Activated CD4-positive, alpha-beta memory T cell treated with anti-CD3 and anti-CD28 coated beads, Interleukin-2, amount 10 ng/mL, durations not matched to agents 7 days and 5 days (primary cell): ENCODE measurements around the gene SCARF1. TPM values are rescaled to one million over a fixed set of nuclear protein-coding genes. Genes with fewer than 3 reads are reported as not detected.

Experiments
- CTCF ChIA-PET: fragments of 350-600 bp; sonication (Branson Sonifier 250); formaldehyde crosslinking; loops from one replicate; lab custom pipeline; 2021; ENCODE audit warnings: antibody characterized with exemption, inconsistent platforms; lab: Charles Lee
- POLR2A ChIA-PET: fragments of 350-600 bp; sonication (Branson Sonifier 250); formaldehyde crosslinking; loops from one replicate; lab custom pipeline; 2021; ENCODE audit warnings: antibody characterized with exemption; lab: Charles Lee
- DNase-seq: peaks from one replicate; pipeline ENCODE4 v3.0.0-alpha.2; 2020
- H3K27ac Mint-ChIP-seq: one replicate; pipeline ENCODE4 v1.8.0; 2021; ENCODE audit warnings: mild to moderate bottlenecking, mixed read lengths
- H3K27me3 Mint-ChIP-seq: one replicate; pipeline ENCODE4 v1.8.0; 2021; ENCODE audit warnings: mixed read lengths
- H3K36me3 Mint-ChIP-seq: one replicate; pipeline ENCODE4 v1.8.0; 2021; ENCODE audit warnings: low read depth, mixed read lengths
- H3K4me1 Mint-ChIP-seq: one replicate; pipeline ENCODE4 v1.8.0; 2021; ENCODE audit warnings: mixed read lengths
- H3K4me3 Mint-ChIP-seq: one replicate; pipeline ENCODE4 v1.8.0; 2021; ENCODE audit warnings: mild to moderate bottlenecking, mixed read lengths
- H3K9me3 Mint-ChIP-seq: one replicate; pipeline ENCODE4 v1.8.0; 2021; ENCODE audit warnings: mixed read lengths
- total RNA-seq, 2 experiments: library from RNA; stranded (reverse); gene quantifications; one replicate each; pipeline ENCODE4 v1.2.3, GENCODE V29; 2021

Gene SCARF1
- total RNA-seq, 2 experiments from 2014 or later: 2.8 to 3.2 TPM

GRCh38 chr17:1623057-1623630 is 22.4 kb downstream of the SCARF1 start:
- Mint-ChIP-seq H3K4me3 (no peak overlapping the region), H3K27ac (no peak overlapping the region), H3K4me1 (peaks cover 5% of the 10 kb centered on the region), H3K36me3 (no peaks in the 10 kb centered on the region), H3K27me3 (peaks cover 26% of the 10 kb centered on the region), H3K9me3 (no peaks in the 10 kb centered on the region)
- CTCF ChIA-PET: no interaction called here
- POLR2A ChIA-PET: no interaction called here
- no peak for DNase-seq

GRCh38 chr17:1621273-1621954 is 24.1 kb downstream of the SCARF1 start:
- Mint-ChIP-seq H3K9me3 (no peaks in the 10 kb centered on the region), H3K4me1 (peaks cover 5% of the 10 kb centered on the region), H3K36me3 (no peaks in the 10 kb centered on the region), H3K27me3 (peaks cover 14% of the 10 kb centered on the region), H3K27ac (no peak overlapping the region), H3K4me3 (no peak overlapping the region)
- ChIA-PET POLR2A (no interaction called here), CTCF (no interaction called here)
- DNase-seq: no peak

DNA sequence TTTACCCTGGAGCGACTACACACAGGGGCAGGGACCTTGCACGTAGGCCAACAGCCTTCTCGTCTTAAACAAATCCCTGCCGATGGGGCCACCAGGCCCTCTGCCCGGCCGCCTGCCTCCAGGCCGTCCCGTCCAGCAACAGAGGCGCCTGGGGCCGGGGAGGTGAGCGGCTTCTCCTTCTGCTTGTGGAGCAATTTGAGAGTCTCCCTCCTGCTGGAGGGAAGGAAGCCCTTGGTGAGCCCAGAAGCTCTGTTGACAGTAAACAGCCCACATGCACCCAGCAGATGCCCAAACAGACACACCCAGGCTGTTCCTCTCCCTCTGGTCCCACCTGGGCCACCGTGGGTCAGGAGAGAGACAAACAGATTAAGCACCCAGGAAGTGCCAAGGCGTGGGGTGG is 25.0 kb downstream of the SCARF1 start:
- H3K27ac Mint-ChIP-seq: no peak overlapping the region
- ChIA-PET CTCF (no interaction called here), POLR2A (no interaction called here)
- H3K36me3 Mint-ChIP-seq: no peaks in the 10 kb centered on the region
- no peak overlapping the region for H3K4me3 Mint-ChIP-seq
- peaks cover 4% of the 10 kb centered on the region for H3K27me3 Mint-ChIP-seq
- H3K9me3 Mint-ChIP-seq: no peaks in the 10 kb centered on the region
- peaks cover 5% of the 10 kb centered on the region for H3K4me1 Mint-ChIP-seq
- no peak for DNase-seq

DNA sequence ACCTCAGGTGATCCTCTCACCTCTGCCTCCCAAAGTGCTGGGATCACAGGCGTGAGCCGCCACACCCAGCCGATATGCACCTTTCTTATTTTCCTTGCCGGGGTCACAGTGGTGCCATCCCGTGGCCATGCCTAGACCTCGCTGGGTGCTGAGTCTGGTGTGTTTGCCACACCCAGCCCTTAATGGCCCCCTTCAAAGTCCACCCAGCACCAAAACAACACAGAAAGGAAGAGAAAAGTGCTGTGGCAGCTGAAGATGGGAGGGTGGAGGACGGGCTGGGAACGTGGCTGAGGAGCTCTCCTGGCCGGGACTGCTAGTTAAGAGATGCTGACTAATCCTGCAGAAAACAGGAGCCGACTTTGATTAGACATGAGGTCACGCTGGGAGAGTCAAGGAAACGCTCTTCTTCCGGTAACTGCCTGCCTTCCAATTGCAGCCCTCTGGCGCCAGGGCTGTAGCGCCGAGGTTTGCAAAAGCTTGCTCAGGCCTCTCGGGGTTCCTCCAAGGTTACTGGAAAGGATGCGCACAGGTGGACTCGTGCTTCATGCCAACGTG is 27.8 kb downstream of the SCARF1 start:
- no peak overlapping the region for H3K27ac Mint-ChIP-seq
- no peaks in the 10 kb centered on the region for H3K9me3 Mint-ChIP-seq
- no peak overlapping the region for H3K4me3 Mint-ChIP-seq
- H3K36me3 Mint-ChIP-seq: no peaks in the 10 kb centered on the region
- H3K27me3 Mint-ChIP-seq: no peaks in the 10 kb centered on the region
- H3K4me1 Mint-ChIP-seq: peaks cover 7% of the 10 kb centered on the region
- POLR2A ChIA-PET: no interaction called here
- CTCF ChIA-PET: interaction anchor here (1.0 kb wide), 1 partner anchor 54 kb away, joined by 5 read pairs; no protein-coding TSS in a partner anchor
- DNase-seq: no peak

DNA sequence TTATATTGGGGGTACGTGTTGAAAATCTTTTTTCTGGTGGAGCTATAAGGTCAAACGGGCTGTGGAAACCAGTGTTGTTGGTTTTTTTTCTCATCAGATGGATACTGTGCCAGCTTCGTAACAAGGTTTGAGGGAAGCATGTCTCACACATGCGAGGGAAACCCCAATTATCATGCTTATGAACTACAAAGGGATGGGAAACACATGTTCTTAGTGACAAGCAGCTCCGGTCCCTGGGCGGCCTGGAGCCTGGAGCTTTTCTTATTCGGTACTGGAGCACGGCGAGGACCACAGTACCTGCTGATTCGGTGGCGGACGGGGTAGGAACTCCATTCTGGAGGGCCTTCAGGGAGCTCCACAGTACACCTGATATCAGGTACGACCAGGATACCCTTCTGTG is 29.4 kb downstream of the SCARF1 start:
- H3K9me3 Mint-ChIP-seq: no peaks in the 10 kb centered on the region
- no peaks in the 10 kb centered on the region for H3K36me3 Mint-ChIP-seq
- no peak for DNase-seq
- peaks cover 7% of the 10 kb centered on the region for H3K4me1 Mint-ChIP-seq
- CTCF ChIA-PET: no interaction called here
- POLR2A ChIA-PET: no interaction called here
- H3K27ac Mint-ChIP-seq: no peak overlapping the region
- H3K4me3 Mint-ChIP-seq: no peak overlapping the region
- H3K27me3 Mint-ChIP-seq: no peaks in the 10 kb centered on the region

GRCh38 chr17:1612400-1612799 is 33.1 kb downstream of the SCARF1 start:
- Mint-ChIP-seq H3K36me3 (no peaks in the 10 kb centered on the region), H3K4me3 (no peak overlapping the region), H3K27ac (no peak overlapping the region), H3K4me1 (peaks cover 9% of the 10 kb centered on the region), H3K27me3 (no peaks in the 10 kb centered on the region), H3K9me3 (no peaks in the 10 kb centered on the region)
- no peak for DNase-seq
- ChIA-PET POLR2A (no interaction called here), CTCF (no interaction called here)

DNA sequence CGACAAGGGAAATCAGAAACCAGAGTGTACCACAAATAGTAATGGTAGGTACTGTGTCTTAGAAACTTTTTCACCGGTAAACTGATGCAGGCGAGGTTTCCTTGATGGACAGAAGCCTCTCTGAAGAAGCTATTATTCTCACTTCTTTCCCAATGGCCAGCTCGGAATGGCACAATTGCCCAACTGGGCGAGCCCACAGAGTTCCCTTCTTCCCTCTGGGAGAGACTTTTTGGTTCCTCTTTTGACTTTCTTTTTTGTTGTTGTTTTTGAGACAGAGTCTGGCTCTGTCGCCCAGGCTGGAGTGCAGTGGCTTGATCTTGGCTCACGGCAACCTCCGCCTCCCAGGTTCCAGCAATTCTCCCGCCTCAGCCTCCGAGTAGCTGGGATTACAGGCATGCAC is 33.8 kb downstream of the SCARF1 start:
- DNase-seq: no peak
- H3K36me3 Mint-ChIP-seq: no peaks in the 10 kb centered on the region
- CTCF ChIA-PET: no interaction called here
- H3K9me3 Mint-ChIP-seq: no peaks in the 10 kb centered on the region
- no peak overlapping the region for H3K4me3 Mint-ChIP-seq
- peaks cover 13% of the 10 kb centered on the region for H3K4me1 Mint-ChIP-seq
- no peak overlapping the region for H3K27ac Mint-ChIP-seq
- no peaks in the 10 kb centered on the region for H3K27me3 Mint-ChIP-seq
- POLR2A ChIA-PET: no interaction called here

DNA sequence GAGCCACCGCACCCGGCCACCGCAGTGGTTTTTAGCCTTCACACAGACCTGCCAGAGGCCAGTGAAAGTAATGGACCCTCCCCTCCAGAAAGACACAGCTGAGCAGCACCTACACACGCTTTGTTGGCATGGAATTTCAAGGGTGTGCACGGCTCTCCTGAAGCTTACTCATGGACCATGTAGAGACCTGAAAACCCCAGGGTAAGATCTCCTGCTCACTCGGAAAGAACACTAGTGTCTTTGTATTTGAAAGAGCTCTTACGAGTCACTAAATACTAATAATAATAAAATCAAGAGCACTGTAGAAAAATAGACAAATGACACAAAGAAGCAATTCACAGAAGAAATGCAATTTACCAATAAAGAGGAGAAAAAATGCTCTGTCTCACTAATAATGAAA is 36.9 kb downstream of the SCARF1 start:
- H3K4me3 Mint-ChIP-seq: no peak overlapping the region
- CTCF ChIA-PET: interaction anchor here (1.5 kb wide), 1 partner anchor 19 kb away, joined by 5 read pairs; no protein-coding TSS in a partner anchor
- no peaks in the 10 kb centered on the region for H3K9me3 Mint-ChIP-seq
- POLR2A ChIA-PET: interaction anchor here (0.6 kb wide), 1 partner anchor 1166 kb away, joined by 4 read pairs; no protein-coding TSS in a partner anchor
- peaks cover 11% of the 10 kb centered on the region for H3K4me1 Mint-ChIP-seq
- no peak for DNase-seq
- H3K27me3 Mint-ChIP-seq: no peaks in the 10 kb centered on the region
- no peaks in the 10 kb centered on the region for H3K36me3 Mint-ChIP-seq
- H3K27ac Mint-ChIP-seq: no peak overlapping the region

GRCh38 chr17:1607971-1608320 is 37.6 kb downstream of the SCARF1 start:
- Mint-ChIP-seq H3K4me1 (peaks cover 11% of the 10 kb centered on the region), H3K36me3 (no peaks in the 10 kb centered on the region), H3K27me3 (no peaks in the 10 kb centered on the region), H3K4me3 (no peak overlapping the region), H3K9me3 (no peaks in the 10 kb centered on the region), H3K27ac (no peak overlapping the region)
- ChIA-PET CTCF (interaction anchor here (1.5 kb wide), 1 partner anchor 18 kb away, joined by 5 read pairs; no protein-coding TSS in a partner anchor), POLR2A (interaction anchor here (1.1 kb wide), 2 partner anchors 22 to 42 kb away, joined by 3 read pairs; partner anchors contain the start of gene RILP)
- no peak for DNase-seq

DNA sequence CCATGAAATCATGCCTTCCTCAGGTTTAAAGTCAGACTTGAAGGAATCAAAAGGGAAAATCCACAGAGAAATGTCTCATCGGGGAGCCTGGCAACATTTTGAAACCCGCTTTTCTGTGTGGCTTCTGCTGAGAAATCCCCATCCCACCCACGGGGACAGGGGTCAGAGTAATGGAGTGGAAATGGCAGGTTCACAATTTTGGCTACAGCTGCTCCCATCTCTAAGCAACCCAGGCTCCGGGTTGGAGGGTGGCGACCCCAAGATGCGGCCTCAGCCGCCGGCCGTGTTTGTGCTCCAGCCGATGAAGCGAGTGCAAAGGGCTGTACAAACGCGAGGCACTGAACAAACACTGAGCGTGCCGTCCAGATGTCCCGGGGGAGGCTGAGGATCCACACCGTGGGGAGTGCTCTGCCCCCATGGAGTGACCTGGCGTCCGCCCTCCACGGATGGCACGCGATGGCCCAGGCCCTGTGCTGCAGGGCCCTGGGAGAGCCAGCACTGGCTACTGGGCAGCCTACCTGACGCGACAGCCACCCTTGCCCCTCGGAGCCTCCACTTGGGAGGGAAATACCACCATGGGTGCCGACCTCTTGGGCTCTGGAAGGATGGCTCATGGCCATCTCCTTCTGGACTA is 39.1 kb downstream of the SCARF1 start:
- CTCF ChIA-PET: no interaction called here
- Mint-ChIP-seq H3K9me3 (peaks cover 4% of the 10 kb centered on the region), H3K4me3 (no peak overlapping the region), H3K27me3 (no peaks in the 10 kb centered on the region), H3K4me1 (peaks cover 11% of the 10 kb centered on the region), H3K27ac (no peak overlapping the region), H3K36me3 (no peaks in the 10 kb centered on the region)
- POLR2A ChIA-PET: no interaction called here
- no peak for DNase-seq

- CTCF ChIA-PET: no interaction called here
- DNase-seq: no peak
- Mint-ChIP-seq H3K4me1 (peaks cover 11% of the 10 kb centered on the region), H3K36me3 (no peaks in the 10 kb centered on the region), H3K27me3 (no peaks in the 10 kb centered on the region), H3K9me3 (peaks cover 5% of the 10 kb centered on the region), H3K27ac (no peak overlapping the region), H3K4me3 (no peak overlapping the region)
- POLR2A ChIA-PET: no interaction called here
These were observed 39.7 kb downstream of the SCARF1 start for GRCh38 chr17:1605681-1606351.

DNA sequence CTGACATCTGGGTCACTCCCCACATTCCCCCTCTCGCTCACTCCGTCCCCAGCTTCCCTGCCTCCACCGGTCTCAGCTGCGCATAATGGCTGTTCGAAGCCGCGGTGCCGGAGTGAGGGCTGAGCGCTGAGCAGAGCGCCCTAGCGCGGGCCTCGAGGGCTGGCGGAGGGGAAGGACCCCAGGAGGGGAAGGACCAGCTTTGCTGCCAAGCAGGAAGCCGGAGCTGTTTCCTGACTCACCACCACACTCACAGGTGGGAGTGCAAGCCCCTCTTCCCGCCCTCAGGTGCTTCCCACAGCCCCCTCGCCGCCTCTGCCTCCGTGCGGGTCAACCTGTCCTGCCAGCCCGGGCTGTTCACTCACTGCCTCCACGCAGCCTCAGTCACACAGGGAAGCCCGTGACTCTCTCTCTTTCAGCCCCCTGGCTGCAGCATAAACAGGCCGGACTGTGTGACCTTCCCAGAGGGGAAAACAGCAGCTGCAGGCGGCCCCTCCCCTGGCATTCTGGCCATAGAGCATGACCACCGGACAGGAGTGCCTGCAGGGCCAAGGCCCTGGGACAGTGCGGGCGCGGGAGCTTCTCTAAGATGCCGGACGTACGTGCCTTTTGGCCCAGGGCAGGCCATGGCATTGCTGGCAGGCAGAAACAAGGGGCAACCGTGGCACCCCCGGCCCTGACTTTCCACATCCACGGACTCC is 40.6 kb downstream of the SCARF1 start:
- peaks cover 11% of the 10 kb centered on the region for H3K4me1 Mint-ChIP-seq
- CTCF ChIA-PET: no interaction called here
- H3K9me3 Mint-ChIP-seq: peaks cover 5% of the 10 kb centered on the region
- POLR2A ChIA-PET: interaction anchor here (0.6 kb wide), 1 partner anchor 34 kb away, joined by 3 read pairs; no protein-coding TSS in a partner anchor
- no peaks in the 10 kb centered on the region for H3K27me3 Mint-ChIP-seq
- no peaks in the 10 kb centered on the region for H3K36me3 Mint-ChIP-seq
- DNase-seq: no peak
- H3K4me3 Mint-ChIP-seq: no peak overlapping the region
- H3K27ac Mint-ChIP-seq: no peak overlapping the region
